ENCODE measurements around the gene PKD2L1.

- no peak for TF ChIP-seq EZH2phosphoT487 (IDR thresholded peaks at IDR 0.05; ENCODE audit: borderline replicate concordance, low read depth, low read length)
- peak; percentile 95 for TF ChIP-seq CTCF (conservative IDR thresholded peaks at IDR 0.05; ENCODE audit: low read length)
Measured at GRCh38 chr10:100338434-100339036, 8.5 kb upstream of the PKD2L1 start.
